ENCODE data around the gene PLEKHA5. TPM values are rescaled to one million over a fixed set of nuclear protein-coding genes. Genes with fewer than 3 reads are reported as not detected.

PLEKHA5 gene
- total and polyA plus RNA-seq, 2 of the 4 experiments (the other 2 are of a cell fraction) = 5.3 to 12.2 TPM

GRCh38 chr12:19168644-19169043 lies 39.1 kb downstream of the PLEKHA5 start:
- H3K56ac ChIP-seq (ENCODE audit: extremely low read depth, insufficient read depth, low read length) = no peak overlapping the region
- H3K4ac ChIP-seq (ENCODE audit: low read depth, low read length) = no peak overlapping the region
- H4K8ac ChIP-seq (ENCODE audit: low read depth in 2 of 2, low read length in 2 of 2) = no peak overlapping the region
- no peaks in the 10 kb centered on the region for H3K9me3 ChIP-seq (ENCODE audit: control insufficient read depth, insufficient read depth, low read length)
- no peak overlapping the region for H3K27ac ChIP-seq (ENCODE audit: insufficient read depth, low read length)
- in situ Hi-C loops (cut with MboI; ENCODE audit: low sequenced_read_pairs) = no loop called here
- no peak overlapping the region for H4K91ac ChIP-seq (ENCODE audit: insufficient read depth, low read depth, low read length)
- peaks cover 2% of the 10 kb centered on the region; the same call in 1 of the 2 replicates for H3K9me1 ChIP-seq (ENCODE audit: insufficient read depth, low read length)
- no peak overlapping the region for H2BK15ac ChIP-seq (ENCODE audit: low read depth, low read length)
- no peak overlapping the region for H3K18ac ChIP-seq (ENCODE audit: low read depth, low read length)
- TF ChIP-seq ELK1 (IDR thresholded peaks at IDR 0.05; ENCODE audit: borderline replicate concordance, low read depth, low read length) (no peak), RCOR1 (IDR thresholded peaks at IDR 0.05; ENCODE audit: insufficient replicate concordance, low read length) (no peak), RAD21 (IDR thresholded peaks at IDR 0.05; ENCODE audit: low read length) (no peak), MAFK (IDR thresholded peaks at IDR 0.05; ENCODE audit: low read depth, low read length) (no peak), MXI1 (IDR thresholded peaks at IDR 0.05; ENCODE audit: borderline replicate concordance, low read depth, low read length) (no peak), FOS (IDR thresholded peaks at IDR 0.05; ENCODE audit: low read depth, low read length) (no peak), RFX5 (IDR thresholded peaks at IDR 0.05; ENCODE audit: low read depth, low read length) (no peak), NFE2L2 (IDR thresholded peaks at IDR 0.05; ENCODE audit: low read depth, low read length) (no peak)
- DNase-seq = no peak
- peaks cover 7% of the 10 kb centered on the region; the same call in 1 of the 2 replicates for H4K20me1 ChIP-seq (ENCODE audit: insufficient read depth, low read length)
- intact Hi-C loops (cut with micrococcal nuclease) = no loop called here
- H3K4me2 ChIP-seq (ENCODE audit: low read depth, low read length) = no peak overlapping the region
- H4K5ac ChIP-seq (ENCODE audit: low read depth, low read length) = no peak overlapping the region
- CTCF ChIA-PET = interaction anchor here (2.0 kb wide), 1 partner anchor 18 kb away, joined by 5 read pairs; no protein-coding TSS in a partner anchor
- H2BK120ac ChIP-seq (ENCODE audit: low read depth, low read length) = no peak overlapping the region
- BruUV-seq (replicated peaks) = no TSS peak
- no peak overlapping the region for H2AK5ac ChIP-seq (ENCODE audit: low read depth, low read length)
- no peak overlapping the region for H2AFZ ChIP-seq (replicated peaks; ENCODE audit: low read length, poor library complexity)
- H3K27me3 ChIP-seq (ENCODE audit: control insufficient read depth, insufficient read depth, low read length) = no peaks in the 10 kb centered on the region
- peaks cover 23 to 38% of the 10 kb centered on the region in 2 experiments for H3K79me1 ChIP-seq (ENCODE audit: low read depth in 1 of 2, low read length in 2 of 2)
- no peak overlapping the region for H3K4me3 ChIP-seq (ENCODE audit: insufficient read depth, low read depth, low read length)
- H3K14ac ChIP-seq (replicated peaks; ENCODE audit: low read depth, low read length) = no peak overlapping the region
- no peak overlapping the region for H2BK20ac ChIP-seq (ENCODE audit: low read depth, low read length)
- no peak overlapping the region for H2BK5ac ChIP-seq (ENCODE audit: low read depth, low read length, poor library complexity, severe bottlenecking)
- no peak overlapping the region for H3K23ac ChIP-seq (ENCODE audit: low read depth, low read length)
- POLR2A ChIA-PET (ENCODE audit: unreplicated experiment) = interaction anchor here (0.5 to 0.7 kb wide), 3 partner anchors 28 to 779 kb away, joined by 3 to 8 read pairs (median 5); no protein-coding TSS in a partner anchor
- no peak overlapping the region for H2AK9ac ChIP-seq (replicated peaks; ENCODE audit: low read depth, low read length, poor library complexity)
- dilution Hi-C loops (cut with HindIII; ENCODE audit: low sequenced_read_pairs, unreplicated experiment) = no loop called here
- H3K9ac ChIP-seq (ENCODE audit: low read depth, low read length) = no peak overlapping the region
- peaks cover 5% of the 10 kb centered on the region for H3K4me1 ChIP-seq (ENCODE audit: control insufficient read depth, insufficient read depth, low read length)
- ATAC-seq (ENCODE audit: low read depth) = no peak
- no peaks in the 10 kb centered on the region for H3K36me3 ChIP-seq (ENCODE audit: control insufficient read depth, insufficient read depth, low read length)

Data from IMR-90 (cell line).